ENCODE data around the gene RCBTB1.

- TF ChIP-seq CTCF (optimal IDR thresholded peaks at IDR 0.05 in 1 of 3, IDR thresholded peaks at IDR 0.05 in 1 of 3, conservative IDR thresholded peaks at IDR 0.05 in 1 of 3; ENCODE audit: extremely low read depth in 1 of 3, insufficient read depth in 2 of 3, low read length in 3 of 3) (no peak), EZH2 (IDR thresholded peaks at IDR 0.05; ENCODE audit: low read length) (no peak)
Observed at GRCh38 chr13:49539746-49540145, 45.6 kb downstream of the RCBTB1 start.

Data from keratinocyte (primary cell).